CD4-positive, alpha-beta T cell (primary cell): ENCODE measurements around the gene GRIN2A. TPM values are rescaled to one million over a fixed set of nuclear protein-coding genes. Genes with fewer than 3 reads are reported as not detected.

ENCODE experiments used
- ATAC-seq: fragments of 200-7000 bp; cut with Tn5 transposase; one replicate; pipeline ENCODE4 v1.10.0; 2022; ENCODE audit warnings: mild to moderate bottlenecking; ENCODE audit not compliant: poor library complexity
- CTCF ChIA-PET: fragments of 350-600 bp; sonication (Branson Sonifier 250); formaldehyde crosslinking; loops from one replicate; lab custom pipeline; 2021; ENCODE audit warnings: antibody characterized with exemption, inconsistent platforms; lab: Charles Lee
- POLR2A ChIA-PET: fragments of 350-600 bp; sonication (Branson Sonifier 250); formaldehyde crosslinking; loops from one replicate; lab custom pipeline; 2021; ENCODE audit warnings: antibody characterized with exemption, inconsistent platforms; lab: Charles Lee
- DNase-seq, 14 experiments: peaks; one replicate each; pipeline ENCODE4 v3.0.0-alpha.2; 2013 to 2020; ENCODE audit warnings: mixed read lengths in 2 of 14
- H3K27ac ChIP-seq, 2 donors: one replicate each; pipeline versions ENCODE4 v1.5.1 to v1.7.0; 2013; ENCODE audit warnings: low read length in 2 of 2, low read depth in 1 of 2, mild to moderate bottlenecking in 1 of 2
- H3K27me3 ChIP-seq, 2 experiments: 1 replicate in 1 of 2; 2 replicates in 1 of 2; pipeline versions ENCODE4 v1.6.1 to v1.7.0; 2013; ENCODE audit warnings: low read length in 2 of 2, control low read depth in 1 of 2, mild to moderate bottlenecking in 1 of 2, moderate library complexity in 1 of 2; ENCODE audit not compliant: insufficient read depth in 2 of 2, control insufficient read depth in 1 of 2
- H3K36me3 ChIP-seq: one replicate; pipeline ENCODE4 v1.6.1; 2013; ENCODE audit warnings: low read length, control low read depth; ENCODE audit not compliant: insufficient read depth
- H3K4me1 ChIP-seq: one replicate; pipeline ENCODE4 v1.6.1; 2013; ENCODE audit warnings: low read length, control low read depth; ENCODE audit not compliant: insufficient read depth
- H3K4me3 ChIP-seq: one replicate; pipeline ENCODE4 v1.5.1; 2013; ENCODE audit warnings: mild to moderate bottlenecking, low read length, moderate library complexity
- H3K9me3 ChIP-seq, 2 experiments: 1 replicate in 1 of 2; 2 replicates in 1 of 2; pipeline versions ENCODE4 v1.6.1 to v1.7.0; 2013; ENCODE audit warnings: low read length in 2 of 2, mild to moderate bottlenecking in 2 of 2, control low read depth in 1 of 2, moderate library complexity in 1 of 2; ENCODE audit not compliant: control insufficient read depth in 1 of 2, insufficient read depth in 1 of 2
- H3K27ac Mint-ChIP-seq: one replicate; pipeline ENCODE4 v1.8.0; 2020; ENCODE audit warnings: mixed read lengths
- H3K27me3 Mint-ChIP-seq: one replicate; pipeline ENCODE4 v1.8.0; 2021; ENCODE audit warnings: mixed read lengths
- H3K36me3 Mint-ChIP-seq: one replicate; pipeline ENCODE4 v1.8.0; 2021; ENCODE audit warnings: low read depth, mixed read lengths
- H3K4me1 Mint-ChIP-seq: one replicate; pipeline ENCODE4 v1.8.0; 2021; ENCODE audit warnings: low read depth, mixed read lengths
- H3K4me3 Mint-ChIP-seq: one replicate; pipeline ENCODE4 v1.8.0; 2020; ENCODE audit warnings: mild to moderate bottlenecking, mixed read lengths
- H3K9me3 Mint-ChIP-seq: one replicate; pipeline ENCODE4 v1.8.0; 2020; ENCODE audit warnings: mixed read lengths
- CTCF ChIP-seq: fragments of 200-600 bp; IDR thresholded peaks from one replicate; pipeline ENCODE4 v1.8.0; 2022; ENCODE audit warnings: antibody characterized with exemption, mild to moderate bottlenecking
- intact Hi-C, 2 experiments: fragments of 100-400 bp; cut with DNase I in 1 of 2; cut with micrococcal nuclease in 1 of 2; formaldehyde crosslinking; loops; one replicate each; pipeline versions ENCODE4 v1.15.1 to v1.9.0; 2023 to 2025; cut with DNase I, micrococcal nuclease
- total RNA-seq, 174 experiments: library from RNA in 2 of 174; stranded (reverse) in 2 of 174; gene quantifications; one replicate each; pipeline ENCODE4 v1.2.3 and lab custom pipeline; 2021 to 2026

GRIN2A gene
- total RNA-seq, 2 experiments from 2014 or later, result not detected

DNA sequence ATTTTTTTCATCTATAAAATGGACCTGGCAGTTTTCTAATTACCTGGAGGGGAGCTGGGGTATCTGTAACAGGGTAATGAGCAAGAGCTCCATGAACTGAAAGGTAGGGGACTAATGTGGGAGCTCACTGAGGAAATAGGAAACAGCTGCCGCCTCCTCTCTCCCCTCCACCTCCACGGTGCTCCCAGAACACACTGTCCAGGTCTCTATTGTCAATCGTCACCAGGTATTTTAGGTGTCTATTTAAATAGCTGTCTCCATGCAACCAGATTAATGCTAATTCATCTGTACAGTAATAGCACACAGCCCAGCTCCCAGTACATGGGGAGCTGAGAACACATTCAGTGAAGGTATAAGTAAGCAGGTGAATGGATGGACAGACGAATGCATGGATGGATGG is 233.3 kb downstream of the GRIN2A start:
- no peak for ATAC-seq
- H3K4me3 ChIP-seq, result no peak overlapping the region
- Mint-ChIP-seq H3K4me1 (no peaks in the 10 kb centered on the region), H3K27me3 (no peaks in the 10 kb centered on the region), H3K4me3 (no peak overlapping the region), H3K9me3 (peaks cover 3% of the 10 kb centered on the region), H3K27ac (no peak overlapping the region), H3K36me3 (no peaks in the 10 kb centered on the region)
- no peak for DNase-seq
- H3K27ac ChIP-seq, result no peak overlapping the region
- POLR2A ChIA-PET, result no interaction called here
- H3K4me1 ChIP-seq, result no peaks in the 10 kb centered on the region
- peaks cover 0 to 4% of the 10 kb centered on the region in 2 experiments for H3K9me3 ChIP-seq
- no peaks in the 10 kb centered on the region for H3K27me3 ChIP-seq
- intact Hi-C loops, result no loop called here
- CTCF ChIA-PET, result no interaction called here
- no peaks in the 10 kb centered on the region for H3K36me3 ChIP-seq
- TF ChIP-seq CTCF, result no peak

GRCh38 chr16:9946022-9946720 is 236.1 kb downstream of the GRIN2A start:
- H3K4me3 Mint-ChIP-seq, result no peak overlapping the region
- no peaks in the 10 kb centered on the region for H3K4me1 ChIP-seq
- H3K27ac ChIP-seq, result no peak overlapping the region
- H3K4me3 ChIP-seq, result no peak overlapping the region
- no peaks in the 10 kb centered on the region for H3K36me3 ChIP-seq
- H3K36me3 Mint-ChIP-seq, result no peaks in the 10 kb centered on the region
- ATAC-seq, result no peak
- H3K9me3 Mint-ChIP-seq, result peaks cover under 1% of the 10 kb centered on the region
- no peaks in the 10 kb centered on the region for H3K4me1 Mint-ChIP-seq
- POLR2A ChIA-PET, result no interaction called here
- no peak for TF ChIP-seq CTCF
- H3K27me3 Mint-ChIP-seq, result no peaks in the 10 kb centered on the region
- CTCF ChIA-PET, result no interaction called here
- H3K9me3 ChIP-seq, result peaks cover 0 to 4% of the 10 kb centered on the region in 2 experiments
- intact Hi-C loops, result no loop called here
- no peak for DNase-seq
- no peak overlapping the region for H3K27ac Mint-ChIP-seq
- no peaks in the 10 kb centered on the region for H3K27me3 ChIP-seq

GRCh38 chr16:9943121-9943520 is 239.1 kb downstream of the GRIN2A start:
- ChIA-PET CTCF (no interaction called here), POLR2A (no interaction called here)
- TF ChIP-seq CTCF, result no peak
- Histone ChIP-seq H3K9me3 (no peaks in the 10 kb centered on the region), H3K27ac (no peak overlapping the region), H3K36me3 (no peaks in the 10 kb centered on the region), H3K4me3 (no peak overlapping the region), H3K27me3 (no peaks in the 10 kb centered on the region), H3K4me1 (no peaks in the 10 kb centered on the region)
- peaks cover 2% of the 10 kb centered on the region for H3K9me3 Mint-ChIP-seq
- no peak overlapping the region for H3K27ac Mint-ChIP-seq
- intact Hi-C loops, result no loop called here
- no peak overlapping the region for H3K4me3 Mint-ChIP-seq
- no peak for DNase-seq
- no peak for ATAC-seq
- no peaks in the 10 kb centered on the region for H3K27me3 Mint-ChIP-seq
- H3K4me1 Mint-ChIP-seq, result no peaks in the 10 kb centered on the region
- H3K36me3 Mint-ChIP-seq, result no peaks in the 10 kb centered on the region
